HEK293 (cell line): Measurements from ENCODE around the gene ZNF22.

ENCODE experiments used
- CTCF ChIA-PET: fragments of 350-600 bp; formaldehyde crosslinking; extraction: SDS; loops from one replicate; lab custom pipeline; 2021; ENCODE audit warnings: antibody characterized with exemption; lab: Yijun Ruan, JAX
- POLR2A ChIA-PET: fragments of 300-600 bp; formaldehyde crosslinking; extraction: SDS; loops from one replicate; lab custom pipeline; 2020; ENCODE audit warnings: antibody characterized with exemption, inconsistent platforms; lab: Yijun Ruan, JAX
- H3K27ac ChIP-seq: fragments of 200-500 bp; sonication (Bioruptor generic); 2 replicates; pipeline ENCODE4 v1.5.1; 2014; ENCODE audit warnings: low read depth, low read length, control low read depth, inconsistent platforms; ENCODE audit errors: extremely low read depth
- H3K36me3 ChIP-seq, 2 experiments: fragments of 200-500 bp in 1 of 2; sonication (Bioruptor generic) in 1 of 2; 1 replicate in 1 of 2; 2 replicates in 1 of 2; pipeline ENCODE4 v1.5.1; 2014 to 2017; ENCODE audit warnings: inconsistent platforms in 2 of 2, low read length in 2 of 2; ENCODE audit not compliant: control insufficient read depth in 2 of 2, insufficient read depth in 1 of 2
- H3K4me1 ChIP-seq: fragments of 200-500 bp; sonication (Bioruptor generic); 2 replicates; pipeline ENCODE4 v1.5.1; 2014; ENCODE audit warnings: mild to moderate bottlenecking, low read length, inconsistent platforms; ENCODE audit not compliant: control insufficient read depth, insufficient read depth
- H3K4me3 ChIP-seq: 2 replicates; pipeline ENCODE4 v1.5.1; 2011; ENCODE audit warnings: low read depth, mild to moderate bottlenecking, control low read depth, low read length, moderate library complexity
- H3K9me3 ChIP-seq: fragments of 200-500 bp; sonication (Bioruptor generic); 2 replicates; pipeline ENCODE4 v1.5.1; 2014; ENCODE audit warnings: low read depth, low read length, inconsistent platforms; ENCODE audit not compliant: control insufficient read depth, insufficient read depth
- PRDM2 ChIP-seq: fragments of 450-650 bp; formaldehyde crosslinking; IDR thresholded peaks from 2 replicates; pipeline ENCODE4 v1.5.1; 2016; ENCODE audit warnings: missing biosample characterization, missing genetic modification characterization, borderline replicate concordance
- SCRT2 ChIP-seq: fragments of 450-650 bp; formaldehyde crosslinking; IDR thresholded peaks from 2 replicates; pipeline ENCODE4 v1.5.1; 2016; ENCODE audit warnings: missing biosample characterization, missing genetic modification characterization
- TCF7L2 ChIP-seq: IDR thresholded peaks from 2 replicates; pipeline ENCODE4 v1.6.1; 2011; ENCODE audit warnings: low read depth, mild to moderate bottlenecking, inconsistent platforms, low read length, moderate library complexity, borderline replicate concordance
- ZIC2 ChIP-seq: fragments of 450-650 bp; formaldehyde crosslinking; IDR thresholded peaks from 2 replicates; pipeline ENCODE4 v1.5.1; 2016; ENCODE audit warnings: missing biosample characterization, missing genetic modification characterization
- ZNF174 ChIP-seq: fragments of 450-650 bp; formaldehyde crosslinking; IDR thresholded peaks from 2 replicates; pipeline ENCODE4 v1.5.0; 2017; ENCODE audit warnings: missing biosample characterization, mild to moderate bottlenecking, missing genetic modification characterization
- ZNF292 ChIP-seq: fragments of 450-650 bp; formaldehyde crosslinking; IDR thresholded peaks from 2 replicates; pipeline ENCODE4 v1.5.1; 2016; ENCODE audit warnings: low read depth, missing biosample characterization, missing genetic modification characterization, borderline replicate concordance
- ZNF544 ChIP-seq: fragments of 450-650 bp; formaldehyde crosslinking; IDR thresholded peaks from 2 replicates; pipeline ENCODE4 v1.5.0; 2017; ENCODE audit warnings: missing biosample characterization, missing genetic modification characterization
- TF ChIP-seq, protein P1 (sequence below): fragments of 450-650 bp; formaldehyde crosslinking; IDR thresholded peaks from 2 replicates; pipeline ENCODE4 v1.5.1; 2016; ENCODE audit warnings: missing biosample characterization, missing genetic modification characterization
- TF ChIP-seq, protein P2 (sequence below): fragments of 450-650 bp; formaldehyde crosslinking; IDR thresholded peaks from 2 replicates; pipeline ENCODE4 v1.5.1; 2016; ENCODE audit warnings: missing biosample characterization, missing genetic modification characterization
- TF ChIP-seq, protein P3 (sequence below): fragments of 450-650 bp; formaldehyde crosslinking; IDR thresholded peaks from 2 replicates; pipeline ENCODE4 v1.5.1; 2016; ENCODE audit warnings: missing biosample characterization, missing genetic modification characterization, borderline replicate concordance

The ZNF22 gene

DNA sequence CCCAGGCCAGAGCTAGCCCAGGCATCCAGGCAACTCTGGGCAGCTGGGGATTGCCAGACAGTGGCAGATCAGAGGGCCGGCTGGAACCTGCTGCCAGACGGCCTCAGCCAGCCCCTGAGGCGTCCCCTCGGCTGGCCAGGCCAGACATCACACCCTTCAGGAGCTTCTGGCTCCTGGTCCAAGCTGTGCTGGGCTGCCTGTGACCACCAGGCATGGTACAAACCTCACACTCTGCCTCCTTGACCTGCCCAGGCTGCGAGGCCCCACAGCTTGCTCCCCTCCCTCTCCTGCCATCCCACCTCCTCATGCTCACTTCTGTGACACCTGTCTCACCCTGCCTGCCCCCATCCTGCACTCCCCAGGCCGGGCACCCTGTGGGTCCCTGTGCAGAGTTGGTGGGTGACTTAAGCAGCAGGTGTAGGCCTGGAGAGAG, 27.8 kb upstream of the ZNF22 start (continued):
- TF ChIP-seq PRDM2 (tag by site-specific recombination) (no peak), SCRT2 (tag by site-specific recombination) (no peak), ZNF174 (no peak), ZNF544 (no peak)
- TF ChIP-seq, protein P1, sequence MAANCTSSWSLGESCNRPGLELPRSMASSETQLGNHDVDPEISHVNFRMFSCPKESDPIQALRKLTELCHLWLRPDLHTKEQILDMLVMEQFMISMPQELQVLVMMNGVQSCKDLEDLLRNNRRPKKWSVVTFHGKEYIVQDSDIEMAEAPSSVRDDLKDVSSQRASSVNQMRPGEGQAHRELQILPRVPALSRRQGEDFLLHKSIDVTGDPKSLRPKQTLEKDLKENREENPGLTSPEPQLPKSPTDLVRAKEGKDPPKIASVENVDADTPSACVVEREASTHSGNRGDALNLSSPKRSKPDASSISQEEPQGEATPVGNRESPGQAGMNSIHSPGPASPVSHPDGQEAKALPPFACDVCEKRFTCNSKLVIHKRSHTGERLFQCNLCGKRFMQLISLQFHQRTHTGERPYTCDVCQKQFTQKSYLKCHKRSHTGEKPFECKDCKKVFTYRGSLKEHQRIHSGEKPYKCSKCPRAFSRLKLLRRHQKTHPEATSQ (tag by site-specific recombination): no peak
- TF ChIP-seq, protein P2, sequence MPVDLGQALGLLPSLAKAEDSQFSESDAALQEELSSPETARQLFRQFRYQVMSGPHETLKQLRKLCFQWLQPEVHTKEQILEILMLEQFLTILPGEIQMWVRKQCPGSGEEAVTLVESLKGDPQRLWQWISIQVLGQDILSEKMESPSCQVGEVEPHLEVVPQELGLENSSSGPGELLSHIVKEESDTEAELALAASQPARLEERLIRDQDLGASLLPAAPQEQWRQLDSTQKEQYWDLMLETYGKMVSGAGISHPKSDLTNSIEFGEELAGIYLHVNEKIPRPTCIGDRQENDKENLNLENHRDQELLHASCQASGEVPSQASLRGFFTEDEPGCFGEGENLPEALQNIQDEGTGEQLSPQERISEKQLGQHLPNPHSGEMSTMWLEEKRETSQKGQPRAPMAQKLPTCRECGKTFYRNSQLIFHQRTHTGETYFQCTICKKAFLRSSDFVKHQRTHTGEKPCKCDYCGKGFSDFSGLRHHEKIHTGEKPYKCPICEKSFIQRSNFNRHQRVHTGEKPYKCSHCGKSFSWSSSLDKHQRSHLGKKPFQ (tag by site-specific recombination): no peak

DNA sequence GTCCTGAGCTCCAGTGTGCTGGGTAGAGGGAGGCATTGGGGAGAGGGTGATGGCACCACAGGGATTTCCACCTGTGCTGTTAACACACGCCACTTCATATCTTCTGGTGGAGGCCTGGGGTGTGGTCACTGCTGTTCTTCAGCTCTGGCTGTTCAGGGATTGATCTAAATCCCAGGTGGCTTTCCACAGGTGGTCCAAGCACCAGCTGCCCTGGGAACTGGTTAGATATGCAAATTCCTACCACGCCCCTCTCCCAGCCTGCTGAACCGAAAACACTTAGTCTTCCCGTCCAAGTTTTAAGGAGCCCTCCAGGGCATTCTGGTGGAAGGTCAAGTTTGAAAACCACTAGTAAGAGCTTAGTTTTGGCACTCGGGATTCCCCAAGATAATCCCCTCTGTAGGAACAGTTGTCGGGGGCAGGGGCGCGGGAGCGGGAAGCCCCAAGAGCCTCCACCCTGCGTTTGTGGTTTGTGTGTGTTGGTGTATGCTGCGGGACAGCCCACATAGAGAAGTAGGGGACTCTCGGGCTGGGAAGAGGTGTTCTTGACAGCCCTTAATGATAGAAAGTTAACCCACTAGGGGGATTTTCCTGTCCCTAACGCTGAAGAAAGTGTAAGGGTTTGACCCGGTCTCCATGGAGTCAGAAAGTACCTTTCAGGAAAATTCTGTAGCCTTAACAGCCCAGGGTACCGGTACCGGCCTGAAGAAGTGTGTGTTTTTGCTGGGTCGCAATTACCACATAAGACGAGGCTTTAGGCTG, 27.2 kb upstream of the ZNF22 start:
- Histone ChIP-seq H3K9me3 (no peaks in the 10 kb centered on the region), H3K36me3 (peaks cover 0 to 21% of the 10 kb centered on the region in 2 experiments; a peak in 1 of 3 replicates), H3K4me1 (peaks cover 11% of the 10 kb centered on the region), H3K4me3 (no peak overlapping the region), H3K27ac (no peak overlapping the region)
- no peak for TF ChIP-seq ZNF292 (tag by site-specific recombination)
- peak; percentile 83 for TF ChIP-seq ZIC2 (tag by site-specific recombination)
- TF ChIP-seq SCRT2 (tag by site-specific recombination): peak; percentile 55; the same call in 1 of the 2 replicates
- TF ChIP-seq, protein P3, sequence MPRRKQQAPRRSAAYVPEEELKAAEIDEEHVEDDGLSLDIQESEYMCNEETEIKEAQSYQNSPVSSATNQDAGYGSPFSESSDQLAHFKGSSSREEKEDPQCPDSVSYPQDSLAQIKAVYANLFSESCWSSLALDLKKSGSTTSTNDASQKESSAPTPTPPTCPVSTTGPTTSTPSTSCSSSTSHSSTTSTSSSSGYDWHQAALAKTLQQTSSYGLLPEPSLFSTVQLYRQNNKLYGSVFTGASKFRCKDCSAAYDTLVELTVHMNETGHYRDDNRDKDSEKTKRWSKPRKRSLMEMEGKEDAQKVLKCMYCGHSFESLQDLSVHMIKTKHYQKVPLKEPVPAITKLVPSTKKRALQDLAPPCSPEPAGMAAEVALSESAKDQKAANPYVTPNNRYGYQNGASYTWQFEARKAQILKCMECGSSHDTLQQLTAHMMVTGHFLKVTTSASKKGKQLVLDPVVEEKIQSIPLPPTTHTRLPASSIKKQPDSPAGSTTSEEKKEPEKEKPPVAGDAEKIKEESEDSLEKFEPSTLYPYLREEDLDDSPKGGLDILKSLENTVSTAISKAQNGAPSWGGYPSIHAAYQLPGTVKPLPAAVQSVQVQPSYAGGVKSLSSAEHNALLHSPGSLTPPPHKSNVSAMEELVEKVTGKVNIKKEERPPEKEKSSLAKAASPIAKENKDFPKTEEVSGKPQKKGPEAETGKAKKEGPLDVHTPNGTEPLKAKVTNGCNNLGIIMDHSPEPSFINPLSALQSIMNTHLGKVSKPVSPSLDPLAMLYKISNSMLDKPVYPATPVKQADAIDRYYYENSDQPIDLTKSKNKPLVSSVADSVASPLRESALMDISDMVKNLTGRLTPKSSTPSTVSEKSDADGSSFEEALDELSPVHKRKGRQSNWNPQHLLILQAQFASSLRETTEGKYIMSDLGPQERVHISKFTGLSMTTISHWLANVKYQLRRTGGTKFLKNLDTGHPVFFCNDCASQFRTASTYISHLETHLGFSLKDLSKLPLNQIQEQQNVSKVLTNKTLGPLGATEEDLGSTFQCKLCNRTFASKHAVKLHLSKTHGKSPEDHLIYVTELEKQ (tag by site-specific recombination): no peak
- no peak for TF ChIP-seq TCF7L2
- CTCF ChIA-PET: interaction anchor here (0.6 to 1.9 kb wide), 7 partner anchors 10 to 42 kb away, joined by 3 to 8 read pairs (median 3); partner anchors contain the start of gene RASSF4
- POLR2A ChIA-PET: interaction anchor here (1.2 kb wide), 1 partner anchor 13 kb away, joined by 3 read pairs; no protein-coding TSS in a partner anchor
